ENCODE results near the gene PDE3B.
"Not testable (repeated sequence)": the region's sequence is repeated elsewhere in the genome, so short reads cannot be mapped to it uniquely, and the experiment has no call there.

Gene PDE3B

DNA sequence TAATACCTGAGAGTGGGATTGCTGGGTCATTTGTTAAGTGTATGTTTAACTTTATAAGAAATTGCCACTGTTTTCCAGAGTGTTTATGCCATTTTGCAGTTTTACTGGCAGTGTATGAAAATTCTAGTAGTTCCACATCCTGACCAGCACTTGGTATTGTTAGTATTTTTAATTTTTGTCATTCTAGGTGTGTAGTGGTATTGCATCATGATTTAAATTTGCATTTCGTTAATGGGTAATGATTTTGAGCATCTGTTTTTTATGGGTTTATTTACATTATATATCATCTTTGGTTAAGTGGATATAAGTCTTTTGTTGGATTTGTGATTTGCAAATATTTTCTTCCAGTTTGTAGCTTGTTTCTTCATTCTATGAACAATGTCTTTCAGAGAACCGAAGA lies 34.7 kb downstream of the PDE3B start:
- no peak for DNase-seq

DNA sequence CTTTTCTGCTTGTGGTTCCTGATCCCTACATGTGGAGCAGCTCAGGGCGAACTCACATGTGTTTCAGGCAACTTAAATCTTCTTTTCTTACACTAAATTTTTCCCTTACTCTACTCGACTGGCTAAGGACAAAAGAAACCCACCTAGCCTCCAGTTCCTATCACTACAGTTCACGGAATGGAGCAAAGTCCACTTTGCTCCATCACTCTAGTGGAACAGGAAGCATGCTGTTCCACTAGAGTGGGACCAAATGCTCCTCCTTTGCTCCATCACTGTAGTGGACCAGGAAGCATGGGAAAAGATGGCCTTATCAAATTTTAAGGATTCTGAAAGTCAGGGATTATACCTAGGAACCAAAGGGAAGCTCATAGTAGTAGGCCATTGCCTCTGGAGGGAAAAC lies 36.1 kb downstream of the PDE3B start:
- no peak for DNase-seq

DNA sequence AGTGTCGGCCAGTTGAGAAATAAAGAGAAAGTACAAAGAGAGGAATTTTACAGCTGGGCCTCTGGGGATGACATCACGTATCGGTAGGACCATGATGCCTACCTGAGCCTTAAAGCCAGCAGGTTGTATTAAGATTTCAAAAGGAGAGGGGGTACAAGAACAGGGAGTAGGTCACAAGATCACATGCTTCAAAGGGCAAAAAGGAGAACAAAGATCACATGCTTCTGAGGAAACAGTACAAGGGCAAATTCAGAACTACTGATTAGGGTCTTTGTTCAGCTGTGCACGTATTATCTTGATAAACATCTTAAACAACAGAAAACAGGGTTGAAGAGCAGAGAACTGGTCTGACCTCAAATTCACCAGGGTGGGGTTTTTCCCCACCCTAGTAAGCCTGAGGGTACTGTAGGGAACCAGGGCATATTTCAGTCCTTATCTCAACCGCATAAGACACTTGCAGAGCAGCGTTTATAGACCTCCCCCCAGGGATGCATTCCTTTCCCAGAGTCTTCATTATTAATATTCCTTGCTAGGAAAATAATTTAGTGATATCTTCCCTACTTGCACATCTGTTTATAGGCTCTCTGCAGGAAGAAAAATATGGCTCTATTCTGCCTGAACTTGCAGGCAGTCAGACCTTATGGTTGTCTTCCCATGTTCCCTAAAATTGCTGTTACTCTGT lies 40.8 kb downstream of the PDE3B start:
- not testable (repeated sequence) for DNase-seq

DNA sequence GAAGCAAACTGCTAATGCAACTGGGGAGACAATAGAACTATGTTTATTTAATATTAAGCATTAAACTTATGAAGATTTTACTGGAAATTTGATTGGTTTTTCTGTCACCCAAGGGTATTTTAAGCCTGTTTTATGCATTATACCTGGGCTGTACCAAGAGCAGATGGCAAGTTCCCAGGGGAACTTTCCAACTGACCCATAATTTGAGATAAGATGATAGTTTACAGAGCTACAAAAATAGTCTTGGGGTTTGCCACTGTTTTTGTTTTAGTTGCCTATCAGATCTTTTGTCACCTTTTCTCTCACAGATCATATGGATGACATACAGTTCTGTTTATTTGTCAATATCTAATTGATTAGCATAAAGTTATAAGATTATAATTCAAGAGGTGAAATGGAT lies 43.9 kb downstream of the PDE3B start:
- no peak for DNase-seq

DNA sequence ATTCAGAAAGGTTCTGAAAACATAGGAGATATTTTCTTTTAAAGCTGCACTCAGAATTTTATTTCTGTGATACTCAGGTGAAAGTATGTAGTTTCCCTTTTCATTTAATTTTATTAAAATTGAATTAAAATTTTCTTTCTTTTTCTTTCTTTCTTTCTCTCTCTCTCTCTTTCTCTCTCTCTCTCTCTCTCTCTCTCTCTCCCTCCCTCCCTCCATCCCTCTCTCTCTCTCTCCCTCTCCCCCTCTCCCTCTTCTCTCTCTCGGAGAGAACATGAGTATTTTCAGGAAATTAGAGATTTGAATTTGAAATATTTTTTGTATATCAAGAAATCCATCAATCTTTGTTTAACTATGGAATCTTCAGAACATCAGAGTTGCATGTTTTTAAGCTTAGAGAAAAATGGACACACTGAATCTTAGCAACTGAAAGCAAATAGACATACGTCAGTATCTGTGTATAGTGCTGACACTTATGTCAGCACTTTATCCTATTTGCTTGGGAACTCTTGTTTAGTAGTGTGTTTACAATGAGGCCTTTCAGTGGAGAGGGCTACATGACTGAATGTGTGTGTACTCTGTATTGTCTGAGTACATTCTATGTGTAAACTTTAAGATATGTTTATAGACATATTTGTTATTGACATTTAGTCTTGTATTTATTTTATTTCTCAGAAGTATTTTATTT lies 44.5 kb downstream of the PDE3B start:
- DNase-seq = no peak

DNA sequence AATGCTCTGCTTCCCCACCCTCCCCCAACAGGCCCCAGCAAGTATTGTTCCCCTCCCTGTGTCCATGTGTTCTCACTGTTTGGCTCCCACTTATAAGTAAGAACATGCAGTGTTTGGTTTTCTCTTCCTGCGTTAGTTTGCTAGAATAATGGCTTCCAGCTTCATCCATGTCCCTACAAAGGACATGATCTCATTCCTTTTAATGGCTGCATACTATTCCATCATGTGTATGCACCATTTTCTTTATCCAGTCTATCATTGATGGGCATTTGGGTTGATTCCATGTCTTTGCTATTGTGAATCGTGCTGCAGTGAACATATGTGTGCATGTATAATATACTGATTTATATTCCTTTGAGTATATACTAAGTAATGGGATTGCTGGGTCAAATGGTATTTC lies 52.1 kb downstream of the PDE3B start:
- not testable (repeated sequence) for DNase-seq

DNA sequence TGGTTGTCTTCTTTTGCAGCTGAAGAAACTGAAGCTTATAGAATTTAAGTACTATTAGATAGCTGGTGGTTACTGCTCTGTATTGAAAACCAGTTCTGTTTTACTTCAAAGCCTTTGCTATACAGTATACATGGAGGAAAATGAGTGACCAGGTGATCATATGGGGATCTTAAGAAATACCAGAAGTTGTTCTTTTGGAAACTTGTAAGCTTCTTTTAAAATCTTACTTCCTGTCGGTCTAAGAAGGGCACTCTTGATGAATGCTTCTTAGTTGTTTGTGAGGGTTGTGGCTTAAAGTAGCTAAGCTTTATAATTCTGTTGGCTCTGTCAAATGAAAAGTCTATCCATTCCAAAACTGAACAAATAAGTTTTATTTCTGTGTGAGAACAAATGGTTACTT lies 55.2 kb downstream of the PDE3B start:
- no peak for DNase-seq

DNA sequence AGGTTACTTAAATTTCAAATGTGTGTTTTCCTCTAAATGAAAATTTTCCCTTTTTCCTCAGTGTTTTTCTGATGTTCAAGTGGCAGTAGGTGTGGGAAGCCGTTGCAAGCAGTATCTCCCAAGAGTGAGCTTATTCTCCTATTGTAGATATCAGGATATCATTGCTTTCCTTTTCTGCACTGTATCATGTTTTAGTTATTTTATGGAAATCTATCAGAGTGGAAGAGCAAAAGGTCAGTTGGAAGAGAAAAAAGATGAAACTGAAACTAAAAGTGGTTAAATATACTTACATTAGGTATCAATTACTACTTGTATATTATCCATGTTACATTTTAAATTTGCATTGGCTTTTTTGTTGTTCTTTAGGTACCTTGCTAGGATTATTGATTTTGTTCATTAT lies 57.0 kb downstream of the PDE3B start:
- no peak for DNase-seq

DNA sequence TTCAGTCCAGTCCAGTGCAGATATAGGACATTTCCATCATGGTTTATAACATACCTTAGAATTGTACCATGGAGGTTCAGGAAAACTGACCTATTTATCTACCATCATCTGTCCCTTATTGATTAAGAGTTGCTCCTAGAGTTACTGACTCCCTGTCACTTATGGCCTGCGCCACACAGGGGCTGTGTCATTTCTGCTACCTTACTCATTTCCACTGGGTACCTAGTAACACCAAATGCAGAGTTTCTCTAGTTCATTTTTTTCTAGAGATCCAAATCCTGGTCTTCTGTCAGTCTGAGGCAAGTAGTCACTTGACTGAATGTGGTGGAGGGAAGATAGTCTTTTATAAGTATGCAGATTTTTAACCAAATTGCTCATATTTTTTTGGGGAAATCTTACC lies 59.2 kb downstream of the PDE3B start:
- DNase-seq = no peak

DNA sequence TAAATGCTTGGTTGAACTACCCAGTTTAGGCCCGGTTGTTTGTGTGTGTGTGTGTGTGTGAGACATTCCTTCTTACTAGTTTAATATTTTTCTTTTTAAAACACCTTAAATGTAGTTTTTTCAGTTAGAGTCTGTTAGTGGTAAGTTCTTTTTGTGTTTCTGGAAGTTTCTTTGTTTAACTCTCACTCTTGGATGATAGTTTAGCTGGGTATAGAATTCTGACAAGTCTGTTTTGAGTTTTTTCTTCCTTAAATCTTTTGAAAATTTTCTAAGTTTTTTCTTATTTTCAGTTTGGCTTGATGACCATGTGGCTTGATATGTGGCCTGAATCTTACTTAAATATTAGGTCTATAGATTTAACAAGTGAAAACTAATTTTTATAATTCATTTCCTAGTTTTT lies 60.1 kb downstream of the PDE3B start:
- no peak for DNase-seq

DNA sequence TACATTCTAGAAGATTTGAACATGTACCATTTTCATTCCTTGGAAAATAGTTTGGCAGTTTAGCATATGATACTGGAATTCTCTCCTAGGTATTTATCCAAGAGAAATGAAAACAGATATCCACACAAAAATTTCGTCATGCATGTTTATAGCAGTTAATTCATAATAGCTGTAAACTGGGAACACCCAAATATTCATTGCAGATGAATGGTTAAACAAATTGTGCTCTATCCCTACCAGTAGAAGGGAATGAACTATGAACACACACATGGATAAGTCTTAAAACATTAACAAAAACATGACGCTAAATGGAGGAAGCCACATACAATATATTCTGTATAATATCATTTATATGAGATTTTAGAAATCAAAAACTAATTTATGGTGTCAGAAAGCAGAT lies 61.5 kb downstream of the PDE3B start:
- no peak for DNase-seq

DNA sequence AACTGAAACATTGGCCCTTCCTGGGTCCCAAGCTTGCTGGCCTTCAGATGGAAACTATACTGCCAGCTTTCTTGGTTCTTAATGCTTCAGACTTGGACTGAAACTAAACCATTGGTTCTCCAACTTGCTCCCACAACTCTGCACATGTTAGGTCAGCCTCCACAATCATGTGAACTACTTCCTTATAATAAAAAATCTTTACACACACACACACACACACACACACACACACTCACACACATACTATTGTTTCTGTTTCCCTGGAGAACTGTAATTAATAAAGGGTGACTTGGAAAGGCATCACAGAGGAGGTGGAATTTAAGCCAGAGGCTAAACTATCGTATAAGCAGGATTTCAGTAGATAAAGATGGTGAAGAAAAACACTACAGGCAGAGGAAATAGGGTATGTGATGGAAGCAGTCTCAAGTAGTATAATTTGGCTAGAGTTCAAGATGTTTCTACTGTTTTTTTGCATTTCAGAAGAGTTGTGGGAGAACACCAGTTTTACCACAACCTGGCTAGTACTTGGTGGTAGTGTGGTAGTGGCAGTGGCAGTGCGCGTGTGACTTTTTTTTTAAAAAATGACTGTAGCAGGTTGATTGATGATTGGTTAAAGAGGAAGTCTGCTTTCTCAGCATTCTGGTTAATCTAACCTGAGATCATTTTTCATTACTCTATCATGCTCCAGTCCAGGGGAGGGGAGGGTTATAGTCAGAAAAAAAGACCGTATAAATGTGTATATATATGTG lies 70.1 kb downstream of the PDE3B start:
- DNase-seq = peak; percentile 48

DNA sequence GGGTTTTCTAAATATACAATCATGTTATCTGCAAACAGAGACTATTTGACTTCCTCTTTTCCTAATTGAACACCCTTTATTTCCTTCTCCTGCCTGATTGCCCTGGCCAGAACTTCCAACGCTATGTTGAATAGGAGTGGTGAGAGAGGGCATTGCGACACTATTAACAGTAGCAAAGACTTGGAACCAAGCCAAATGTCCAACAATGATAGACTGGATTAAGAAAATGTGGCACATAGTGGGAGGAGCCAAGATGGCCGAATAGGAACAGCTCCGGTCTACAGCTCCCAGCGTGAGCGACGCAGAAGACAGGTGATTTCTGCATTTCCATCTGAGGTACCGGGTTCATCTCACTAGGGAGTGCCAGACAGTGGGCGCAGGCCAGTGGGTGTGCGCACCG lies 72.1 kb downstream of the PDE3B start:
- not testable (repeated sequence) for DNase-seq

DNA sequence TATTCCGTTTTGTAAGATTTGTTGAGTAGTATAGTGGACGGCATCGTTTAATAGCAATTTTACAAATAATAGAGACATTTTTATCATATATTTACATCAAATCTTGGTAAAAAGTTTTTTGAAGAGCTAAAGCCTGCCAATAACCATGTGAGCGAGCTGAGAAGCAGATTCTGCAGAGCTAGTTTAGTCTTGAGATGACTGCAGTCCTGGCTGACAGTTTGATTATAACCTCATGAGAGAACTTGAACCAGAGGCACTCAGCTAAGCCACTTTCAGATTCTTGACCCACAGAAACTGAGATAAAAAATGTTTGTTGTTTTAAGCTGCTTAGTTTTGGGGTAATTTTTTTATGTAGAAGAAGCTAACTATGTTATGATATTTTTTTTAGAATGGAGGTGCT lies 78.9 kb downstream of the PDE3B start:
- DNase-seq = no peak

DNA sequence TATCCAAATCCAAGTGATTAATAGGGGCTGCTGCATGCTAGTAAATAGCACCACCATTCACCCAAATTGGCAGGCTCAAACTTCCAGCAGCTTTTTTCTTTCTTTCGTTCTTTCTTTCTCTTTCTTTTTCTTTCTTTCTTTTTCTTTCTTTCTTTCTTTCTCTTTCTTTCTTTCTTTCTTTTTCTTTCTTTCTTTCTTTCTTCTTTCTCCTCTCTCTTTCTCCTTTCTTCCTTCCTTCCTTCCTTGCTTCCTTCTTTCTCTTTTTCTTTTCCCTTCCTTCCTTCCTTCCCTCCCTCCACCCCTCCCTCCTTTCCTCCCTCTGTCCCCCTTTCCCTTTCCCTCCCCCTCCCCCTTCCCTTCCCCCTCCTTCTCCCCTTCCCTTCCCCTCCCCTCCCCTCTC lies 81.5 kb downstream of the PDE3B start:
- no peak for DNase-seq

DNA sequence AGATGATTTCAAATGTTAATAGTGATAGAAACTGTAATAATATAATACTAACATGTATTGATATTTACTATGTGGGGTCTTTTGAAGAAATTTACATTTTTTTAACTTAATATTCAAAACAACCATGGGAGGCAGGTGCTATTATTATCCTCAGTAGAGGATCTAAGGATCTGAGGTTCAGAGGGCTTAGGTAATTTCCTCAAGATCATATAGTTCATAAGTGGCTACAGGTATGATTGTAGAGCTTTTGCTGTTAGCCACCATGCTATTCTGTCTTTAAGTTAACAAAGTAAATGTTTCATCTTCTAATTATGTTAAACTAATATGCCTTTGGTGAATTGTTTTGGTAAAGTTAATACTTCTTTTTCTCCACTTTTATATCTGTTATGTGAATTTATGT lies 83.6 kb downstream of the PDE3B start:
- no peak for DNase-seq

DNA sequence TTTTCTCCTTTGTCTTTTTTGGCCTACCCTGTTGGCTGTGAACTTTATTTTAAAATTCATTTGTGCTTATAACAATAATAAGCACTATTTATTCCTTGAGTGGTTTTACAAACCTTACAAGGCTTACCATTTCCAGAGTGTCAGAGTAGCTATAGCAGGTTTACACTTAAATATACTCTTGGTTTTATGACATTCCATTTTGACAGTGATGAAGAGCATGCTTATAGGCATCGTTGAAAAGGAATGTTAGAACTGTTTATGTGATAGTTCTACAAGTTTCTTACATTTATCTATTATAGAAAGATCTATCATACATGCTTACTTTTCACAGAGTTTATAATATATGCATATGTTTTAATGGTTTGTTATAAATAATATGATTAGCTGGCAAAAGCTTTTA lies 84.1 kb downstream of the PDE3B start:
- DNase-seq = no peak

DNA sequence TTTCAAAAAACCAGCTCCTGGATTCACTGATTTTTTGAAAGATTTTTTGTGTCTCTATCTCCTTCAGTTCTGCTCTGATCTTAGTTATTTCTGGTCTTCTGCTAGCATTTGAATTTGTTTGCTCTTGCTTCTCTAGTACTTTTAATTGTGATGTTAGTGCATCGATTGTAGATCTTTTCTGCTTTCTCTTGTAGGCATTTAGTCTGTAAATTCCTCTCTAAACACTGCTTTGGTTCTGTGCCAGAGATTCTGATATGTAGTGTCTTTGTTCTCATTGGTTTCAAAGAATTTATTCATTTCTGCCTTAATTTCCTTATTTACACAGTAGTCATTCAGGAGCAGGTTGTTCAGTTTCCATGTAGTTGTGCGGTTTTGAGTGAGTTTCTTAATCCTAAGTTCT lies 96.9 kb downstream of the PDE3B start:
- DNase-seq = not testable (repeated sequence)

DNA sequence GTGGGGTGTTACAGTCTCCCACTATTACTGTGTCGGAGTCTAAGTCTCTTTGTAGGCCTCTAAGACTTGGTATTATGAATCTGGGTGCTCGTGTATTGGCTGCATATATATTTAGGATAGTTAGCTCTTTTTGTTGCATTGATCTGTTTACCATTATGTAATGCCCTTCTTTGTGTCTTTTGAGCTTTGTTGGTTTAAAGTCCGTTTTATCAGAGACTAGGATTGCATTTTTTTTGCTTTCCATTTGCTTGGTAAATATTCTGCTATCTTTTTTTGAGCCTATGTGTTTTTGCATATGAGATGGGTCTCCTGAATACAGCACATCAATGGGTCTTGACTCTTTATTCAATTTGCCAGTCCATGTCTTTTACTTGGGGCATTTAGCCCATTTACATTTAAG lies 97.6 kb downstream of the PDE3B start:
- DNase-seq = no peak

DNA sequence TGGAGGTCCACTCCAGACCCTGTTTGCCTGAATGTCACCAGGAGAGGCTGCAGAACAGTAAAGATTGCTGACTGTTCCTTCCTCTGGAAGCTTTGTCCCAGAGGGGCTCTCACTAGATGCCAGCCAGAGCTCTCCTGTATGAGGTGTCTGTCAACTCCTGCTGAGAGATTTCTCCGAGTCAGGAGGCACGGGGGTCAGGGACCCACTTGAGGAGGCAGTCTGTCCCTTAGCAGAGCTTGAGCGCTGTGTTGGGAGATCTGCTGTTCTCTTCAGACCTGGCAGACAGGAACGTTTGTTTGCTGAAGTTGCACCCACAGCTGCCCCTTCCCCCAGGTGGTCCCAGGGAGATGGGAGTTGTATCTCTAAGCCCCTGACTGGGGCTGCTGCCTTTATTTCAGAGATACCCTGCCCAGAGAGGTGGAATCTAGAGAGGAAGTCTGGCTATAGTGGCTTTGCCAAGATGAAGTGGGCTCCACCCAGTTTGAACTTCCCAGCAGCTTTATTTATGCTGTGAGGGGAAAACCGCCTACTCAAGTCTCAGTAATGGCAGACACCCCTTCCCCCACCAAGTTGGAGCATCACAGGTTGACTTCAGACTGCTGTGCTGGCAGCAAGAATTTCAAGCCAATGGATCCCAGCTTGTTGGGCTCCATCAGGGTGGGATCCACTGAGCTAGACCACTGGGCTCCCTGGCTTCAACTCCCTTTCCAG lies 99.4 kb downstream of the PDE3B start:
- peak; percentile 10 for DNase-seq

DNA sequence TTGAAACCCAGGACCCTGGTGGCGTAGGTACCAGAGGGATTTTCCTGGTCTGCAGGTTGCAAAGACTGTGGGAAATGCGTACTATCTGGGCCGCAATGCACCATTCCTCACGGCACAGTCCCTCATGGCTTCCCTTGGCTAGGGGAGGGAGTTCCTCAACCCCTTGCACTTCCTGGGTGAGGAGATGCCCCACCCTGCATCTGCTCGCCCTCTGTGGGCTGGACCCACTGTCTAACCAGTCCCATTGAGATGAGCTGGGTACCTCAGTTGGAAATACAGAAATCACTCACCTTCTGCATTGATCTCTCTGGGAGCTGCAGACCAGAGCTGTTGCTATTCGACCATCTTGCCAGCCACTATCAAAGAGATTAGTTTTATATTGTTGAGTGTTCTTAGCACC lies 100.1 kb downstream of the PDE3B start:
- not testable (repeated sequence) for DNase-seq

DNA sequence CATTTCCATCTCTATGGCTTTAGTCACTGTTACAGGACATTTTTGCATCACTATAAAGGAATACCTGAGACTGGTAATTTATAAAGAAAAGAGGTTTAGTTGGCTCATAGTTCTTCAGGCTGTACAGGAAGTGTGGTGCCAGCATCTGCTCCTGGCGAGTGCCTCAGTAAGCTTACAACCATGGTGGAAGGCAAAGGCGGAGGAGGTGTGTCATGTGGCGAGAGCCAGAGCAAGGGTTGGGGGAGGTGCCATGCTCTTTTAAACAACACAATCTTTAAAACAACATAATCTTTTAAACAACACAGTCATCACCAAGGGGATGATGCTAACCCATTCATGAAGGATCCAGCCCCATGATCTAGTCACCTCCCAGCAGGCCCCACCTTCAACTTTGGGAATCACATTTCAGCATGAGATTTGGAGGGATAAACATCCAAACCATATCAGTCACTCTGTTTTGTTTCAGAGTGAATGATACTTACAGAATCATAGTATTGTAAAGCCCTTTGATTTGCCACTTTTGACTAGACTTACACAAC lies 103.3 kb downstream of the PDE3B start:
- no peak for DNase-seq

DNA sequence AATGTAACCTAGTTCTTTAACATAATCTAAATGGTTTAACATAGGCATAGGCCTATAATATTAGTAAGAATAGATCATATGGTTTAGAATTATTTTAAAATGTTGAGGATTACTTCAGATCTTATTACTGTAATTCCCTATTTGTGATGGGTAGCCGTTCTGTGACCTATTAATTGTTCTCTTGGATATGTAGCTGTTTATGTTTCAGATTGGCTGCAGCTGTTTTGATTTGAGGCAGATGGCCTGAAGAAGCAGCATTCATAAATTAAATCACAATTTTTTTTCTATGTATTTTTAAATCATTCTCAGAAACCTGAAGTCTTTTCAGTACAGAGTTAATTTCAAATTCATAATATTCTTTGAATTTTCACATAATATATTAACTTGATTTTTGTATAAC lies 104.5 kb downstream of the PDE3B start:
- no peak for DNase-seq
